HEK293 (cell line): ENCODE results near the gene QRICH1.

Source experiments
- CTCF ChIA-PET: fragments of 350-600 bp; formaldehyde crosslinking; extraction: SDS; loops from one replicate; lab custom pipeline; 2021; ENCODE audit warnings: antibody characterized with exemption; lab: Yijun Ruan, JAX
- POLR2A ChIA-PET: fragments of 300-600 bp; formaldehyde crosslinking; extraction: SDS; loops from one replicate; lab custom pipeline; 2020; ENCODE audit warnings: antibody characterized with exemption, inconsistent platforms; lab: Yijun Ruan, JAX
- H3K27ac ChIP-seq: fragments of 200-500 bp; sonication (Bioruptor generic); 2 replicates; pipeline ENCODE4 v1.5.1; 2014; ENCODE audit warnings: low read depth, low read length, control low read depth, inconsistent platforms; ENCODE audit errors: extremely low read depth
- H3K36me3 ChIP-seq, 2 experiments: fragments of 200-500 bp in 1 of 2; sonication (Bioruptor generic) in 1 of 2; 1 replicate in 1 of 2; 2 replicates in 1 of 2; pipeline ENCODE4 v1.5.1; 2014 to 2017; ENCODE audit warnings: inconsistent platforms in 2 of 2, low read length in 2 of 2; ENCODE audit not compliant: control insufficient read depth in 2 of 2, insufficient read depth in 1 of 2
- H3K4me1 ChIP-seq: fragments of 200-500 bp; sonication (Bioruptor generic); 2 replicates; pipeline ENCODE4 v1.5.1; 2014; ENCODE audit warnings: mild to moderate bottlenecking, low read length, inconsistent platforms; ENCODE audit not compliant: control insufficient read depth, insufficient read depth
- H3K4me3 ChIP-seq: 2 replicates; pipeline ENCODE4 v1.5.1; 2011; ENCODE audit warnings: low read depth, mild to moderate bottlenecking, control low read depth, low read length, moderate library complexity
- H3K9me3 ChIP-seq: fragments of 200-500 bp; sonication (Bioruptor generic); 2 replicates; pipeline ENCODE4 v1.5.1; 2014; ENCODE audit warnings: low read depth, low read length, inconsistent platforms; ENCODE audit not compliant: control insufficient read depth, insufficient read depth
- EGR2 ChIP-seq: fragments of 450-650 bp; formaldehyde crosslinking; IDR thresholded peaks from 2 replicates; pipeline ENCODE4 v1.5.1; 2016; ENCODE audit warnings: low read depth, missing biosample characterization, missing genetic modification characterization
- GLIS1 ChIP-seq: fragments of 450-650 bp; formaldehyde crosslinking; IDR thresholded peaks from 2 replicates; pipeline ENCODE4 v1.5.1; 2016; ENCODE audit warnings: missing biosample characterization, missing genetic modification characterization
- HOXA7 ChIP-seq: sonication (generic); formaldehyde crosslinking; IDR thresholded peaks from 2 replicates; pipeline ENCODE4 v1.8.1; 2022; ENCODE audit warnings: missing genetic modification reagents, borderline replicate concordance
- KLF7 ChIP-seq: fragments of 450-650 bp; formaldehyde crosslinking; IDR thresholded peaks from 2 replicates; pipeline ENCODE4 v1.5.1; 2016; ENCODE audit warnings: missing biosample characterization, missing genetic modification characterization, borderline replicate concordance
- SP3 ChIP-seq: fragments of 450-650 bp; formaldehyde crosslinking; IDR thresholded peaks from 2 replicates; pipeline ENCODE4 v1.5.1; 2016; ENCODE audit warnings: missing biosample characterization, missing genetic modification characterization
- TRIM28 ChIP-seq: IDR thresholded peaks from 2 replicates; pipeline ENCODE4 v1.6.1; 2011; ENCODE audit warnings: low read length, control low read depth, borderline replicate concordance
- YY1 ChIP-seq: fragments of 450-650 bp; formaldehyde crosslinking; IDR thresholded peaks from 2 replicates; pipeline ENCODE4 v1.5.1; 2018; ENCODE audit warnings: missing biosample characterization, missing genetic modification characterization
- ZBTB44 ChIP-seq: fragments of 450-650 bp; IDR thresholded peaks from 2 replicates; pipeline ENCODE4 v1.5.1; 2018; ENCODE audit warnings: missing biosample characterization, mild to moderate bottlenecking, missing genetic modification characterization
- ZFP37 ChIP-seq: fragments of 450-650 bp; formaldehyde crosslinking; IDR thresholded peaks from 2 replicates; pipeline ENCODE4 v1.5.1; 2016; ENCODE audit warnings: missing biosample characterization, missing genetic modification characterization
- ZFP41 ChIP-seq: fragments of 450-650 bp; formaldehyde crosslinking; IDR thresholded peaks from 2 replicates; pipeline ENCODE4 v1.5.1; 2016; ENCODE audit warnings: missing biosample characterization, missing genetic modification characterization, borderline replicate concordance
- ZNF266 ChIP-seq: fragments of 450-650 bp; formaldehyde crosslinking; IDR thresholded peaks from 2 replicates; pipeline ENCODE4 v1.5.1; 2016; ENCODE audit warnings: missing biosample characterization, missing genetic modification characterization, low read depth
- ZNF362 ChIP-seq: fragments of 450-650 bp; formaldehyde crosslinking; IDR thresholded peaks from 2 replicates; pipeline ENCODE4 v1.5.1; 2016; ENCODE audit warnings: missing biosample characterization, missing genetic modification characterization
- ZNF366 ChIP-seq: fragments of 450-650 bp; formaldehyde crosslinking; conservative IDR thresholded peaks from 2 replicates; pipeline ENCODE4 v1.5.1; 2016; ENCODE audit warnings: missing biosample characterization, missing genetic modification characterization
- ZNF398 ChIP-seq: fragments of 450-650 bp; formaldehyde crosslinking; IDR thresholded peaks from 2 replicates; pipeline ENCODE4 v1.5.1; 2017; ENCODE audit warnings: missing biosample characterization, missing genetic modification characterization
- ZNF404 ChIP-seq: fragments of 450-650 bp; formaldehyde crosslinking; IDR thresholded peaks from 2 replicates; pipeline ENCODE4 v1.5.1; 2017; ENCODE audit warnings: missing biosample characterization, missing genetic modification characterization
- ZNF488 ChIP-seq: fragments of 450-650 bp; formaldehyde crosslinking; IDR thresholded peaks from 2 replicates; pipeline ENCODE4 v1.5.1; 2016; ENCODE audit warnings: missing biosample characterization, missing genetic modification characterization
- ZNF658 ChIP-seq: fragments of 450-650 bp; formaldehyde crosslinking; IDR thresholded peaks from 2 replicates; pipeline ENCODE4; 2016; ENCODE audit warnings: missing biosample characterization, missing genetic modification characterization
- ZNF670 ChIP-seq: fragments of 450-650 bp; formaldehyde crosslinking; IDR thresholded peaks from 2 replicates; pipeline ENCODE4 v1.5.1; 2016; ENCODE audit warnings: missing biosample characterization, missing genetic modification characterization, low read depth
- ZNF837 ChIP-seq: fragments of 450-650 bp; formaldehyde crosslinking; IDR thresholded peaks from 2 replicates; pipeline ENCODE4 v1.5.1; 2016; ENCODE audit warnings: missing biosample characterization, missing genetic modification characterization
- ZXDB ChIP-seq: fragments of 450-650 bp; formaldehyde crosslinking; IDR thresholded peaks from 2 replicates; pipeline ENCODE4 v1.5.1; 2016; ENCODE audit warnings: missing biosample characterization, missing genetic modification characterization
- TF ChIP-seq, protein P1 (sequence below): fragments of 450-650 bp; formaldehyde crosslinking; IDR thresholded peaks from 2 replicates; pipeline ENCODE4 v1.5.1; 2016; ENCODE audit warnings: missing biosample characterization, missing genetic modification characterization, borderline replicate concordance
- TF ChIP-seq, protein P2 (sequence below): fragments of 450-650 bp; formaldehyde crosslinking; IDR thresholded peaks from 2 replicates; pipeline ENCODE4 v1.5.1; 2017; ENCODE audit warnings: missing biosample characterization, mild to moderate bottlenecking, missing genetic modification characterization, moderate library complexity
- TF ChIP-seq, protein P3 (sequence below): fragments of 450-650 bp; formaldehyde crosslinking; IDR thresholded peaks from 2 replicates; pipeline ENCODE4 v1.5.1; 2016; ENCODE audit warnings: missing biosample characterization, missing genetic modification characterization

QRICH1 gene

DNA sequence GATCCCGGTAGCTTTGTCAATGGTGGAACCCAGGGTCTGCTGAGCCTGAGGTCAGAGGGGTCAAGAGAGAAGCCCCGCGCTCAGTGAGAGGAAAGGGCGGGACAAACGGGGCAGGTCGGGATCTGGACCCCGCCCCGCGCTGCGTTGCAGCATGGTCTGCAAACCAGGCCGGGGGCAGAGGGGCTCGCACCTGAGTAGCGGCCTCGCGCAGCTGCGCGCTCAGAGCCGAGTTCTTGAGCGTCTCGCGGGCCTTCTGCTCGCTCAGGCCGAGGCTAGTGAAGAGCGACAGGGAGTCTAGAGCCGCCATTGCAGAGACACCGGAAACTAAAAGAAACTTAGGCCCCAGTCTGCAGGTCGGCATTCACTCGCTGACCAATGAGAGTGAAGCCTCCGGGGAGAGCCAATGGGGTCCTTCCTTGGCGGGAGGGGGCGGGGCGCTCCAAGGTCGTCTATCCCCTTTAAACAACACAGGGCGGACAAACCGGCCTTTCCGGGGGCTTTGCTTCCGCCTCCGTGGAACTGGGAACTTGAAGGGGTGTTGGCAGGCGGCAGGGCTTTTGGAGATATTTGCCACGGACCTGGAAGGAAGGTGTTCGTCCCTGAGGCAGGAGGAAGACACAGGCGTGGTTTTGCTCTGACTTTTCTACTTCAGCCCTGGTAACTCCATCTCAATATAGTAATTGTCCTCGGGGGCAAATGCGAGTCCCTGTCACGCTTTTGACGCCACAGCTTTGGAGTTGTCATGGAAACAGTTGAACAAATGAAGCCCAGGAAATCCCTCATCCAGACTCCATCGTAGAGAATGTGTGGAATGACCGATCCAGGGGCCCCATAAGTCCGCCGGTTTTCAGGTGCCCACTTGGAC lies 10.8 kb upstream of the QRICH1 start, which contains the start of gene QARS1 (continued):
- TF ChIP-seq, protein P1, sequence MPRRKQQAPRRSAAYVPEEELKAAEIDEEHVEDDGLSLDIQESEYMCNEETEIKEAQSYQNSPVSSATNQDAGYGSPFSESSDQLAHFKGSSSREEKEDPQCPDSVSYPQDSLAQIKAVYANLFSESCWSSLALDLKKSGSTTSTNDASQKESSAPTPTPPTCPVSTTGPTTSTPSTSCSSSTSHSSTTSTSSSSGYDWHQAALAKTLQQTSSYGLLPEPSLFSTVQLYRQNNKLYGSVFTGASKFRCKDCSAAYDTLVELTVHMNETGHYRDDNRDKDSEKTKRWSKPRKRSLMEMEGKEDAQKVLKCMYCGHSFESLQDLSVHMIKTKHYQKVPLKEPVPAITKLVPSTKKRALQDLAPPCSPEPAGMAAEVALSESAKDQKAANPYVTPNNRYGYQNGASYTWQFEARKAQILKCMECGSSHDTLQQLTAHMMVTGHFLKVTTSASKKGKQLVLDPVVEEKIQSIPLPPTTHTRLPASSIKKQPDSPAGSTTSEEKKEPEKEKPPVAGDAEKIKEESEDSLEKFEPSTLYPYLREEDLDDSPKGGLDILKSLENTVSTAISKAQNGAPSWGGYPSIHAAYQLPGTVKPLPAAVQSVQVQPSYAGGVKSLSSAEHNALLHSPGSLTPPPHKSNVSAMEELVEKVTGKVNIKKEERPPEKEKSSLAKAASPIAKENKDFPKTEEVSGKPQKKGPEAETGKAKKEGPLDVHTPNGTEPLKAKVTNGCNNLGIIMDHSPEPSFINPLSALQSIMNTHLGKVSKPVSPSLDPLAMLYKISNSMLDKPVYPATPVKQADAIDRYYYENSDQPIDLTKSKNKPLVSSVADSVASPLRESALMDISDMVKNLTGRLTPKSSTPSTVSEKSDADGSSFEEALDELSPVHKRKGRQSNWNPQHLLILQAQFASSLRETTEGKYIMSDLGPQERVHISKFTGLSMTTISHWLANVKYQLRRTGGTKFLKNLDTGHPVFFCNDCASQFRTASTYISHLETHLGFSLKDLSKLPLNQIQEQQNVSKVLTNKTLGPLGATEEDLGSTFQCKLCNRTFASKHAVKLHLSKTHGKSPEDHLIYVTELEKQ, result no peak
- TF ChIP-seq ZNF362 (tag by site-specific recombination), result peak; percentile 89
- peak; percentile 75 for TF ChIP-seq SP3 (tag by site-specific recombination)
- TF ChIP-seq, protein P2, sequence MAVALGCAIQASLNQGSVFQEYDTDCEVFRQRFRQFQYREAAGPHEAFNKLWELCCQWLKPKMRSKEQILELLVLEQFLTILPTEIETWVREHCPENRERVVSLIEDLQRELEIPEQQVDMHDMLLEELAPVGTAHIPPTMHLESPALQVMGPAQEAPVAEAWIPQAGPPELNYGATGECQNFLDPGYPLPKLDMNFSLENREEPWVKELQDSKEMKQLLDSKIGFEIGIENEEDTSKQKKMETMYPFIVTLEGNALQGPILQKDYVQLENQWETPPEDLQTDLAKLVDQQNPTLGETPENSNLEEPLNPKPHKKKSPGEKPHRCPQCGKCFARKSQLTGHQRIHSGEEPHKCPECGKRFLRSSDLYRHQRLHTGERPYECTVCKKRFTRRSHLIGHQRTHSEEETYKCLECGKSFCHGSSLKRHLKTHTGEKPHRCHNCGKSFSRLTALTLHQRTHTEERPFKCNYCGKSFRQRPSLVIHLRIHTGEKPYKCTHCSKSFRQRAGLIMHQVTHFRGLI (tag by site-specific recombination), result no peak
- TF ChIP-seq YY1 (tag by site-specific recombination), result peak; percentile 78; the same call in 1 of the 2 replicates
- no peak for TF ChIP-seq HOXA7
- no peak for TF ChIP-seq ZNF398 (tag by site-specific recombination)
- TF ChIP-seq TRIM28, result 0 out of 2 replicates have a peak, but pooled peaks have one; percentile 46
- TF ChIP-seq KLF7 (tag by site-specific recombination), result no peak
- peak; percentile 70 for TF ChIP-seq ZXDB (tag by site-specific recombination)
- TF ChIP-seq ZNF837 (tag by site-specific recombination), result no peak

DNA sequence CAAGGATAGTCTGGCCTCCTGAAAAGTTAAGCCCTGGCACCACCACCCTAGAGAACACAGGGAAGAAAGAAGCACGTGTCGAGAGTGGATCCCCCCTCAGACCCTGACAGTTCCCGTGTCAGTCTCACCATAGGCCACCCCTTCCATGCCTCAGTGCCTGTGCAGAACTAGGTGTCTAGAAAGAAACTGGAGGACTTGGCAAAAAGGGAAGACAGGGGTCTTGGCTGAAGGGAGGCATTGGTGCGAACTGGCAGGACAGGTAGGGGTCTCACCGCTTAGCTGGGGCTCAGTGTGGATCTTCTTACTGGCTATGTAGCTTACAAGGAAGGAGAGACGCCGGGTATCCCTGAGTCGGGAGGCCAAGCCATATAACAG lies 10.2 kb upstream of the QRICH1 start:
- ChIA-PET POLR2A (interaction anchor here (1.0 to 5.8 kb wide), 4 partner anchors 10 to 97 kb away, joined by 3 to 35 read pairs (median 14); partner anchors contain the start of genes IMPDH2, QRICH1, USP19 and WDR6), CTCF (interaction anchor here (0.9 kb wide), 2 partner anchors 9 to 10 kb away, joined by 4 read pairs; partner anchors contain the start of gene QRICH1)
- Histone ChIP-seq H3K4me1 (no peaks in the 10 kb centered on the region), H3K27ac (peak overlapping the region; percentile 70), H3K4me3 (peak overlapping the region; percentile 97), H3K9me3 (no peaks in the 10 kb centered on the region), H3K36me3 (peaks cover 7 to 72% of the 10 kb centered on the region in 2 experiments; a peak in 2 of 3 replicates)
- no peak for TF ChIP-seq ZNF658
- TF ChIP-seq ZBTB44 (tag by site-specific recombination), result no peak
- TF ChIP-seq ZNF488 (tag by site-specific recombination), result no peak
- TF ChIP-seq ZNF670 (tag by site-specific recombination), result no peak
- TF ChIP-seq, protein P3, sequence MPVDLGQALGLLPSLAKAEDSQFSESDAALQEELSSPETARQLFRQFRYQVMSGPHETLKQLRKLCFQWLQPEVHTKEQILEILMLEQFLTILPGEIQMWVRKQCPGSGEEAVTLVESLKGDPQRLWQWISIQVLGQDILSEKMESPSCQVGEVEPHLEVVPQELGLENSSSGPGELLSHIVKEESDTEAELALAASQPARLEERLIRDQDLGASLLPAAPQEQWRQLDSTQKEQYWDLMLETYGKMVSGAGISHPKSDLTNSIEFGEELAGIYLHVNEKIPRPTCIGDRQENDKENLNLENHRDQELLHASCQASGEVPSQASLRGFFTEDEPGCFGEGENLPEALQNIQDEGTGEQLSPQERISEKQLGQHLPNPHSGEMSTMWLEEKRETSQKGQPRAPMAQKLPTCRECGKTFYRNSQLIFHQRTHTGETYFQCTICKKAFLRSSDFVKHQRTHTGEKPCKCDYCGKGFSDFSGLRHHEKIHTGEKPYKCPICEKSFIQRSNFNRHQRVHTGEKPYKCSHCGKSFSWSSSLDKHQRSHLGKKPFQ (tag by site-specific recombination), result no peak
- TF ChIP-seq ZNF837 (tag by site-specific recombination), result no peak
- no peak for TF ChIP-seq ZNF404 (tag by site-specific recombination)
- TF ChIP-seq ZFP41, result no peak
- no peak for TF ChIP-seq GLIS1 (tag by site-specific recombination)
- TF ChIP-seq EGR2 (tag by site-specific recombination), result no peak
- TF ChIP-seq ZFP37 (tag by site-specific recombination), result no peak
- TF ChIP-seq ZNF266, result no peak
- TF ChIP-seq ZNF366 (tag by site-specific recombination), result no peak
